ENCODE measurements around the gene ZNF532. TPM values are rescaled to one million over a fixed set of nuclear protein-coding genes. Genes with fewer than 3 reads are reported as not detected.

ZNF532 gene
- polyA plus RNA-seq, 1 experiment, result 75.3 TPM

GRCh38 chr18:58928386-58928785 lies 63.7 kb downstream of the ZNF532 start:
- ChIA-PET CTCF (interaction anchor here (0.8 to 1.5 kb wide), 2 partner anchors 10 to 12 kb away, joined by 3 to 6 read pairs; no protein-coding TSS in a partner anchor), POLR2A (interaction anchor here (0.8 kb wide), 1 partner anchor 60 kb away, joined by 3 read pairs; no protein-coding TSS in a partner anchor)
- TF ChIP-seq CTCF (IDR thresholded peaks at IDR 0.05; ENCODE audit: insufficient read depth, low read depth, low read length), result no peak
- 0 out of 2 replicates have a peak, but pooled peaks cover under 1% of the 10 kb centered on the region for H3K36me3 ChIP-seq (ENCODE audit: control insufficient read depth, insufficient read depth, low read length)
- no peak for DNase-seq (ENCODE audit: low read depth)
- H3K27me3 ChIP-seq (ENCODE audit: control insufficient read depth, insufficient read depth, low read length), result no peaks in the 10 kb centered on the region
- H3K4me3 ChIP-seq (ENCODE audit: low read depth, low read length), result no peak overlapping the region

GRCh38 chr18:58929206-58929605 lies 64.5 kb downstream of the ZNF532 start:
- Histone ChIP-seq H3K27me3 (ENCODE audit: control insufficient read depth, insufficient read depth, low read length) (no peaks in the 10 kb centered on the region), H3K36me3 (ENCODE audit: control insufficient read depth, insufficient read depth, low read length) (no peaks in the 10 kb centered on the region), H3K4me3 (ENCODE audit: low read depth, low read length) (no peak overlapping the region)
- ChIA-PET CTCF (interaction anchor here (0.8 to 1.5 kb wide), 2 partner anchors 9 to 13 kb away, joined by 3 to 6 read pairs; no protein-coding TSS in a partner anchor), POLR2A (interaction anchor here (0.8 kb wide), 1 partner anchor 61 kb away, joined by 3 read pairs; no protein-coding TSS in a partner anchor)
- TF ChIP-seq CTCF (IDR thresholded peaks at IDR 0.05; ENCODE audit: insufficient read depth, low read depth, low read length), result no peak
- no peak for DNase-seq (ENCODE audit: low read depth)

- CTCF ChIA-PET, result interaction anchor here (1.4 kb wide), 1 partner anchor 13 kb away, joined by 3 read pairs; no protein-coding TSS in a partner anchor
- 0 out of 2 replicates have a peak, but pooled peaks cover 3% of the 10 kb centered on the region for H3K36me3 ChIP-seq (ENCODE audit: control insufficient read depth, insufficient read depth, low read length)
- POLR2A ChIA-PET, result no interaction called here
- H3K27me3 ChIP-seq (ENCODE audit: control insufficient read depth, insufficient read depth, low read length), result no peaks in the 10 kb centered on the region
- H3K4me3 ChIP-seq (ENCODE audit: low read depth, low read length), result no peak overlapping the region
- DNase-seq (ENCODE audit: low read depth), result no peak
- TF ChIP-seq CTCF (IDR thresholded peaks at IDR 0.05; ENCODE audit: insufficient read depth, low read depth, low read length), result no peak
Measured at GRCh38 chr18:58934356-58934755, 69.7 kb downstream of the ZNF532 start.

- Histone ChIP-seq H3K4me3 (ENCODE audit: low read depth, low read length) (no peak overlapping the region), H3K27me3 (ENCODE audit: control insufficient read depth, insufficient read depth, low read length) (no peaks in the 10 kb centered on the region), H3K36me3 (ENCODE audit: control insufficient read depth, insufficient read depth, low read length) (0 out of 2 replicates have a peak, but pooled peaks cover 3% of the 10 kb centered on the region)
- TF ChIP-seq CTCF (IDR thresholded peaks at IDR 0.05; ENCODE audit: insufficient read depth, low read depth, low read length), result no peak
- no peak for DNase-seq (ENCODE audit: low read depth)
- CTCF ChIA-PET, result interaction anchor here (1.4 kb wide), 1 partner anchor 120 kb away, joined by 3 read pairs; no protein-coding TSS in a partner anchor
- POLR2A ChIA-PET, result no interaction called here
Measured at GRCh38 chr18:58934933-58935577, 70.4 kb downstream of the ZNF532 start.

GRCh38 chr18:58937071-58937886 lies 72.6 kb downstream of the ZNF532 start:
- ChIA-PET POLR2A (no interaction called here), CTCF (interaction anchor here (1.4 kb wide), 1 partner anchor 9 kb away, joined by 6 read pairs; no protein-coding TSS in a partner anchor)
- no peak for DNase-seq (ENCODE audit: low read depth)
- Histone ChIP-seq H3K36me3 (ENCODE audit: control insufficient read depth, insufficient read depth, low read length) (peaks cover 7% of the 10 kb centered on the region), H3K4me3 (ENCODE audit: low read depth, low read length) (no peak overlapping the region), H3K27me3 (ENCODE audit: control insufficient read depth, insufficient read depth, low read length) (no peaks in the 10 kb centered on the region)
- TF ChIP-seq CTCF (IDR thresholded peaks at IDR 0.05; ENCODE audit: insufficient read depth, low read depth, low read length), result no peak
